K562 (cell line): ENCODE data around the gene CTDSP1. TPM values are rescaled to one million over a fixed set of nuclear protein-coding genes. Genes with fewer than 3 reads are reported as not detected.

Experiments used
- DACH1 ChIP-seq: fragments of 450-650 bp; IDR thresholded peaks from 2 replicates; pipeline ENCODE4 v1.6.1; 2018; ENCODE audit not compliant: partially characterized antibody
- HDGF ChIP-seq: fragments of 450-650 bp; IDR thresholded peaks from 2 replicates; pipeline ENCODE4 v1.6.1; 2016
- KLF10 ChIP-seq: fragments of 250-450 bp; sonication (Bioruptor Pico); IDR thresholded peaks from 2 replicates; pipeline ENCODE4 v1.6.1; 2021; ENCODE audit warnings: matching md5 sums
- RBBP5 ChIP-seq: fragments of 200-600 bp; sonication (generic); IDR thresholded peaks from 2 replicates; pipeline ENCODE4 v1.6.1; 2012; ENCODE audit warnings: borderline replicate concordance, mild to moderate bottlenecking, low read length, control low read depth, inconsistent platforms; ENCODE audit not compliant: insufficient read depth, poor library complexity, severe bottlenecking
- RFX5 ChIP-seq: IDR thresholded peaks from 2 replicates; pipeline ENCODE4 v1.6.1; 2011; ENCODE audit warnings: low read depth, mild to moderate bottlenecking, improper control_type of control experiment, low read length
- RNF2 ChIP-seq: sonication (generic); IDR thresholded peaks from 2 replicates; pipeline ENCODE4 v1.6.1; 2016
- SMAD3 ChIP-seq: fragments of 450-650 bp; formaldehyde crosslinking; conservative IDR thresholded peaks from 2 replicates; pipeline ENCODE4 v1.4.0; 2020; ENCODE audit warnings: mild to moderate bottlenecking
- SPI1 ChIP-seq: IDR thresholded peaks from 2 replicates; pipeline ENCODE4 v1.6.1; 2011; ENCODE audit warnings: low read depth, low read length, control low read depth, borderline replicate concordance
- THRAP3 ChIP-seq: fragments of 450-650 bp; IDR thresholded peaks from 2 replicates; pipeline ENCODE4 v1.6.1; 2016; ENCODE audit warnings: mild to moderate bottlenecking, inconsistent platforms, borderline replicate concordance
- ZBTB40 ChIP-seq, 2 experiments: fragments of 450-650 bp in 1 of 2; sonication (generic) in 1 of 2; formaldehyde crosslinking in 1 of 2; IDR thresholded peaks; 2 replicates each; pipeline versions ENCODE4 v1.7.1 to v1.9.0; 2016 to 2022; ENCODE audit warnings: inconsistent platforms in 1 of 2, mild to moderate bottlenecking in 1 of 2, missing genetic modification reagents in 1 of 2
- ZBTB7A ChIP-seq: IDR thresholded peaks from 2 replicates; pipeline ENCODE4 v1.6.1; 2011; ENCODE audit warnings: low read depth, mild to moderate bottlenecking, low read length, moderate library complexity, borderline replicate concordance; ENCODE audit not compliant: control insufficient read depth
- ZNF24 ChIP-seq: fragments of 450-650 bp; IDR thresholded peaks from 2 replicates; pipeline ENCODE4 v1.6.1; 2016
- ZNF445 ChIP-seq: fragments of 250-450 bp; sonication (Bioruptor Pico); IDR thresholded peaks from 2 replicates; pipeline ENCODE4 v1.4.0; 2020; ENCODE audit warnings: low read depth, mild to moderate bottlenecking, moderate library complexity
- ZNF507 ChIP-seq: conservative IDR thresholded peaks from 2 replicates; pipeline ENCODE4 v1.6.1; 2017; ENCODE audit warnings: missing genetic modification characterization, missing compliant biosample characterization
- ZNF589 ChIP-seq: fragments of 200-800 bp; sonication (Bioruptor generic); IDR thresholded peaks from 2 replicates; pipeline ENCODE4 v1.6.1; 2016; ENCODE audit warnings: low read depth, missing genetic modification characterization, missing compliant biosample characterization
- ZNF717 ChIP-seq: fragments of 250-450 bp; sonication (Bioruptor Pico); IDR thresholded peaks from 2 replicates; pipeline ENCODE4 v1.5.0; 2021
- ZSCAN29 ChIP-seq: fragments of 450-650 bp; IDR thresholded peaks from 2 replicates; pipeline ENCODE4 v1.6.1; 2017
- ZZZ3 ChIP-seq: fragments of 450-650 bp; IDR thresholded peaks from 2 replicates; pipeline ENCODE4 v1.6.1; 2016; ENCODE audit warnings: antibody characterized with exemption, mild to moderate bottlenecking, moderate library complexity
- polyA plus RNA-seq, 8 experiments: library from polyadenylated mRNA; depleted of rRNA in 4 of 8; stranded (reverse) in 5 of 8; unstranded in 3 of 8; fragments of >200 nt; fragmentation: Nextera tagmentation in 2 of 8; fragmentation: Illumina TruSeq in 1 of 8; extraction: Ambion mirVana in 2 of 8; extraction: Trizol in 1 of 8; gene quantifications; 2 replicates each; pipeline versions ENCODE4 v1.2.1 to v1.2.3, GENCODE V29; 2011 to 2014; ENCODE audit warnings: inconsistent platforms in 1 of 8, missing spikeins in 1 of 8
- total RNA-seq, 7 experiments: library from RNA; depleted of rRNA in 6 of 7; stranded (reverse); fragments of >200 nt in 6 of 7; fragmentation: Illumina TruSeq in 2 of 7; extraction: Trizol in 2 of 7; gene quantifications; 2 replicates each; pipeline versions ENCODE4 v1.2.1 to v1.2.3, GENCODE V29; 2011 to 2021; ENCODE audit warnings: low replicate concordance in 1 of 7

Gene CTDSP1
- total and polyA plus RNA-seq, 9 of the 15 experiments (the other 6 are each of a cell fraction or from before 2014, with no cell fraction given), result 2.4 to 74.8 (median 45.8) TPM

- TF ChIP-seq RBBP5 (no peak), ZNF445 (CRISPR knock-in tag) (no peak), SMAD3 (CRISPR knock-in tag) (no peak), ZNF507 (tag) (no peak), SPI1 (peak; percentile 73; the same call in 1 of the 2 replicates), THRAP3 (no peak), RNF2 (no peak), HDGF (no peak), ZNF717 (CRISPR knock-in tag) (no peak), KLF10 (CRISPR knock-in tag) (no peak), ZBTB7A (0 out of 2 replicates have a peak, but pooled peaks have one; percentile 27), ZNF589 (CRISPR knock-in tag) (no peak), ZSCAN29 (no peak), RFX5 (no peak), ZBTB40 (IDR thresholded peaks at IDR 0.05) (no peak), ZBTB40 (CRISPR knock-in tag; IDR thresholded peaks at IDR 0.05) (no peak), ZNF24 (no peak), ZZZ3 (no peak), DACH1 (peak; percentile 27)
Measured at GRCh38 chr2:218360453-218360852, 39.2 kb upstream of the CTDSP1 start (continued).
